Measurements from ENCODE around the gene SRPX.

The SRPX gene

DNA sequence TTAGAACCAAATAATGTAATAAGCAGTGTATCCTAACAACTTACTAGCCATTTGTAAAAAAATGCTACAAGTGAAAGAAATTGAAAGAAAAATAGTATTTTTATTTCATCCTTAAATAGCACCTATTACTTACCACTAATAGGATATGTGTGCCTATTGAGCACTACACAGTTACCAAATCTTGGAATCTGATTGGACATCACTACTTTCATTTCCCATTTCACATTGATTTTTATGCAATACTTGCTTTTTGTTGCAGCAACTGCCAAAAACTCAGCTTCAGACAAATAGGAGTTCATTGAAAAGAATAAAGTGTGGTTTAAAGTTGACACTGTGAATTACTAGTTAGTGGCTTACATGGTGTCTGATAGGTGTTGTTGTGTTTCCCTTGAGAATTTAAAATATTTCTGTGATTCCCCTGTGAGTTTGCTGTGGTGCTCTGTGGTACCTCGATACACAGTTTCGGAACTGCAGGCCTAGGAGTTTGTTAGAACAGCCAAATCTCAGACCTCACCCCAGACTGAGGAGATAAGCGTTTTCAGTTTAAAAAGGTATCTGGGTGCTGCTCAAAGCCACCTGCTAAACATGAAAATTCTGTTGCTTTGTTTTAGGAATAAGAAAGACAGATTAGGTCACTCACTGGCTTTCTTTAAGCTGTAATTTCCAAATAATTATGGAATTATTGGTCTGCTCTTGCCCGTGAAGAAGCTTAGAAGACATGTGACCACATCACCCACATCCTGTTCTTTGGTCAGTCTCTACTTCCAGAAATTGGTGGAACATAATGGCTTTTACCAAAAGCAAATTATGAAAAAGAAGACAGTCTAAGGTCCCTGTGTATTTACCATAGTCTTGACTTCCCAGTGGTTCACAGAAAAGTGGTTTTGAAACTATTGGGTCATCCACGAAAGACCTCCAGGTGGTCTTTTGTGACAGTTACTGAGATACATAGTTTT is 116.5 kb downstream of the SRPX start:
- Histone ChIP-seq H3K4me3 (ENCODE audit: severe bottlenecking) (no peak overlapping the region), H3K36me3 (ENCODE audit: low read depth) (no peaks in the 10 kb centered on the region), H3K4me1 (ENCODE audit: insufficient read depth, poor library complexity, severe bottlenecking) (no peaks in the 10 kb centered on the region), H3K27me3 (ENCODE audit: insufficient read depth, poor library complexity, severe bottlenecking) (no peaks in the 10 kb centered on the region), H3K9me3 (ENCODE audit: severe bottlenecking) (no peaks in the 10 kb centered on the region), H3K27ac (ENCODE audit: poor library complexity, severe bottlenecking) (no peak overlapping the region)
- DNase-seq (ENCODE audit: low spot score) (no peak), ATAC-seq (ENCODE audit: low read depth) (no peak)
- no peak for TF ChIP-seq CTCF (IDR thresholded peaks at IDR 0.05; ENCODE audit: poor library complexity, severe bottlenecking)

DNA sequence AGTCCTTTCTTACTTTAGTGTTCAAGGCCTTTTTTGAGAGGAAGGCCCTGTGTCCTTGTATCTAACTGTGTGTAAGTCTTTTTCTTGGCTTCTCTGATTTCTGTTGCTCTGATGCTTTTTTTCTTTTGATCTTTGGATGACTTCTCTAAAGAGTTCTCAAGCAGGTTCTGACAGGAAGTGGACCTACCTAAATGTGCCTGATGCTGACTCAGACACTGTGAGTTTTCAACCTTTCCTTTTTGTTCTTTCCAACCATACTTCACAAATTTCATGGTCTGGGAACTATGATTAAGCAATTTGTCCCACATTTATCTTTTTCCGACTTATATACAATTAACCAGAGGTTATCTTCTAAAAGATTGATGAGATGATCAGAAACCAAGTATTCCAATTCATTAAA is 117.8 kb downstream of the SRPX start:
- TF ChIP-seq CTCF (IDR thresholded peaks at IDR 0.05; ENCODE audit: poor library complexity, severe bottlenecking): no peak
- Histone ChIP-seq H3K4me1 (ENCODE audit: insufficient read depth, poor library complexity, severe bottlenecking) (no peaks in the 10 kb centered on the region), H3K9me3 (ENCODE audit: severe bottlenecking) (no peaks in the 10 kb centered on the region), H3K4me3 (ENCODE audit: severe bottlenecking) (no peak overlapping the region), H3K36me3 (ENCODE audit: low read depth) (no peaks in the 10 kb centered on the region), H3K27ac (ENCODE audit: poor library complexity, severe bottlenecking) (no peak overlapping the region), H3K27me3 (ENCODE audit: insufficient read depth, poor library complexity, severe bottlenecking) (no peaks in the 10 kb centered on the region)
- DNase-seq (ENCODE audit: low spot score) (no peak), ATAC-seq (ENCODE audit: low read depth) (no peak)

DNA sequence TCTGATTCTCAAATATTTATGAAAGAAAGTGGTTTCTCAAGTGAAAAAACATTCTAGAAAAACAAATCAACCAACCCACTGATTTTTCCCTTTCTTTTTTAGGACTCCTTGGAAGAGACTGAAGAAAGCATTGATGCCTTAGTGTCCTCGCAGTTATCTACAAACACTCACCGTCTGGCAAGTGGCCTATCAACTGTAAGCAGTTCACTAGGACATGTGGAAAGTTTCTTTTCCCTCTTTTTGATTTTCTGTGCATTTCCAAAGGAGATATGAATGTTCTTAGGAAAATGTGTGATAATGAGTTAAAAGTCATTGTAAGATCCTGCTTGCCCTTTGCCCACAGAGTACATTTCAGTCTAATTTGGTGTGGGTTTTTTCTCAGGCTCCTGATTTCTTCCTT is 118.4 kb downstream of the SRPX start:
- TF ChIP-seq CTCF (IDR thresholded peaks at IDR 0.05; ENCODE audit: poor library complexity, severe bottlenecking): no peak

GRCh38 chrX:38099688-38100087 is 121.0 kb downstream of the SRPX start:
- H3K4me1 ChIP-seq (ENCODE audit: insufficient read depth, poor library complexity, severe bottlenecking): no peaks in the 10 kb centered on the region
- H3K27ac ChIP-seq (ENCODE audit: poor library complexity, severe bottlenecking): no peak overlapping the region
- no peak for DNase-seq (ENCODE audit: low spot score)
- no peak for TF ChIP-seq CTCF (IDR thresholded peaks at IDR 0.05; ENCODE audit: poor library complexity, severe bottlenecking)
- H3K9me3 ChIP-seq (ENCODE audit: severe bottlenecking): no peaks in the 10 kb centered on the region
- H3K36me3 ChIP-seq (ENCODE audit: low read depth): no peaks in the 10 kb centered on the region
- no peaks in the 10 kb centered on the region for H3K27me3 ChIP-seq (ENCODE audit: insufficient read depth, poor library complexity, severe bottlenecking)
- no peak overlapping the region for H3K4me3 ChIP-seq (ENCODE audit: severe bottlenecking)
- ATAC-seq (ENCODE audit: low read depth): no peak

More for the DNA sequence above, 118.4 kb downstream of the SRPX start:
- no peak overlapping the region for H3K4me3 ChIP-seq (ENCODE audit: severe bottlenecking)
- DNase-seq (ENCODE audit: low spot score) (no peak), ATAC-seq (ENCODE audit: low read depth) (no peak)
- H3K4me1 ChIP-seq (ENCODE audit: insufficient read depth, poor library complexity, severe bottlenecking): no peaks in the 10 kb centered on the region
- no peaks in the 10 kb centered on the region for H3K27me3 ChIP-seq (ENCODE audit: insufficient read depth, poor library complexity, severe bottlenecking)
- no peaks in the 10 kb centered on the region for H3K9me3 ChIP-seq (ENCODE audit: severe bottlenecking)
- H3K27ac ChIP-seq (ENCODE audit: poor library complexity, severe bottlenecking): no peak overlapping the region
- H3K36me3 ChIP-seq (ENCODE audit: low read depth): no peaks in the 10 kb centered on the region
